GM11168 (cell line): Measurements from ENCODE around the gene CACNA1I.

Experiments used
- in situ Hi-C: fragments of 300-500 bp; cut with MboI; formaldehyde crosslinking; loops from one replicate; pipeline ENCODE4 v1.12.0; 2022; ENCODE audit warnings: low sequenced_read_pairs; ENCODE audit not compliant: unreplicated experiment

CACNA1I gene

DNA sequence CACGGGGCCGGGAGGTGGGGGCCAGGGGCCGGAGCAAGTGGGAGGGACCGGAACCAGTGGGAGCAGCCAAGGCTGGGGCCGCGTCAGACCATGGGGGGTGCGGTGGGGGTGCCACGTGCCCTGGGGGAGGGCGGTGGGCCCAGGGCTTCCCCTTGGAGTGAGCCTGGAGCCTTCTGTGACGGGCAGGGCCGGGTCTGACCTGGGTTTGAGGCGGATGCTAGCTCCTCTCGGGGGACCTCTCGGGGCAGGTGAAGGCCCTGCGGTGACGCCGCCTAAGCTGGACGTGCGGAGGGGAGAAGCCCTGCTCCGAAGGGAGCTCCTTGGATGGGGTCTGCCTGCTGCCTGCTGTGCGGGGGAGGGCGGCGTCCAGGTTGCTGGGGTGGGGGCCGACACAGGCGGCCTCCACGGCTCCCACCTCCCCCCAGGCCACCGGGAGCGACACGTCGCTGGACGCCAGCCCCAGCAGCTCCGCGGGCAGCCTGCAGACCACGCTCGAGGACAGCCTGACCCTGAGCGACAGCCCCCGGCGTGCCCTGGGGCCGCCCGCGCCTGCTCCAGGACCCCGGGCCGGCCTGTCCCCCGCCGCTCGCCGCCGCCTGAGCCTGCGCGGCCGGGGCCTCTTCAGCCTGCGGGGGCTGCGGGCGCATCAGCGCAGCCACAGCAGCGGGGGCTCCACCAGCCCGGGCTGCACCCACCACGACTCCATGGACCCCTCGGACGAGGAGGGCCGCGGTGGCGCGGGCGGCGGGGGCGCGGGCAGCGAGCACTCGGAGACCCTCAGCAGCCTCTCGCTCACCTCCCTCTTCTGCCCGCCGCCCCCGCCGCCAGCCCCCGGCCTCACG lies 115.0 kb downstream of the CACNA1I start:
- in situ Hi-C loops: no loop called here

DNA sequence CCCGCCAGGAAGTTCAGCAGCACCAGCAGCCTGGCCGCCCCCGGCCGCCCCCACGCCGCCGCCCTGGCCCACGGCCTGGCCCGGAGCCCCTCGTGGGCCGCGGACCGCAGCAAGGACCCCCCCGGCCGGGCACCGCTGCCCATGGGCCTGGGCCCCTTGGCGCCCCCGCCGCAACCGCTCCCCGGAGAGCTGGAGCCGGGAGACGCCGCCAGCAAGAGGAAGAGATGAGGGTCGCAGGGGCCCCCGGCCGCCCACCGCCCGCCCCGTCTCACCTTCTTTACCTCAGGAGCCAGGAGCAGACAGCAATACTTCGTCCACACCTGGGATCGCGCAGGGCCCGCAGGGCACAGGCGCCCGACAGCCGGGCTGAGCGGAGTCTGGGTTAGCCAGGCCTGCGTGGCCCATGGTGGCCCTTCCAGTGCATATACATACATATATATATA lies 115.6 kb downstream of the CACNA1I start:
- in situ Hi-C loops: no loop called here

DNA sequence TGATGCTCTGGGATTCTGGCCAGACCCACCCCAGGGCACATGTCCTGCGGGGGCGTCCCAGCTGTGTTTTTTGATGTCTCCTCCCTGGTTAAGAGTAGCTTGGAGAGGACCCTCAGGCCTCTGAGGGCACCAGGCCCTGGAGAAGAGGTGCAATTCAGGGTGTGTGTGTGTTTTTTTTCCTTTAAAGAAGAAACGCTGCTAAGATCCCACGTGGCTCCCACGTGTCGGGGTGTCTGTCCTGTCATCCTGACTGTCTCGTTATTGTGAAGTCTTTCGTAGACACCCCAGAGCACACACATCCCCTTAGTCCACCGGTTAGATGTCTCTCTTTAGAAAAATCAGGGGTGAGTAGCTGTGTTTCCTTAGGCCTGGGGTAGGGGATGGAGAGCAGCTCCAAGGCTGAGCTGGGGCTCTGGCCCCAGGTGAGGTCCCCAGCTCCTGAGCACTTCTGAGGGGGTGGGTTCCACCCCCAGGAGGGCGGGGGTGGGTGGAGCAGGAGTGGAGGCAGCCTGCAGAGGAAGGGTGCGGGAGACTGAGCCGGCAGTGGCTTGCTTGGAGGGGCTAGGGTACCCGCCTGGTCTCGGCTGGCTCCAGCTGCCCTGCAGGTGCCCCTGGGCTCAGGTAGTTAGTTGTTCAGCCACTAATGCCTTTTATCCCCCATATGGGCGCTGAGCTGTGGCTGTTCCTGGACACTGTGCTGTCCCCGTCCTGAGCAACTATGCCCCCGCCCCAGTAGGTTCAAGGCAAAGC lies 116.4 kb downstream of the CACNA1I start:
- in situ Hi-C loops: no loop called here

DNA sequence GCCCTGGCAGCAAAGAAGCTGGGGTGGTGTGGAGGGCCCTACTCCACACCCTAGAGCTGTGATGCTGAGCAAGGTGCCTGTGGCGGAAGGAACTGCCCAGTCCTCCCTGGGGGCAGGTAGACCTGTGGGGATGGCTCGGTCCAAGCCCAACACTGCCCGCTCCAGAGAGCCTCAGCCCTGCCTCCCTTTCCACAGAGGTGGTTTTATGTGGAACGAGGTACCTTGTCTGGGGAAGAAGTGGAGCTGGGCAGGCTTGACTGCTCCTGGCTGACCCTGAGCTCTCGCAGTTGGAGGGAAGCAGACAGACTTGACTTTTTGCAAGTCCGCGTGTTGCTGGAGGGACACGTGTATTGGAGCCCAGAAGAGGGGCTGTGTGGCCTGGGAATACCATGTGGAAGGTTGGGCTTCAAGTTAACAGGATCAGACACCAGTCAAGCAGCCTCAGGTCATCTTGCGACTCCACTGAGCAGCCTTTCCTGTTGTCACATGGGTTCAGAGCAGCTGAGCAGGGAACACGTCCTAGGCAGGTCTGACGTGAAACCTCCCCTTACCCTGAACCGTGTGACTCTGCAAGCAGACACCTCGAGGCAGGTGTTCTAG lies 117.7 kb downstream of the CACNA1I start:
- in situ Hi-C loops: no loop called here

DNA sequence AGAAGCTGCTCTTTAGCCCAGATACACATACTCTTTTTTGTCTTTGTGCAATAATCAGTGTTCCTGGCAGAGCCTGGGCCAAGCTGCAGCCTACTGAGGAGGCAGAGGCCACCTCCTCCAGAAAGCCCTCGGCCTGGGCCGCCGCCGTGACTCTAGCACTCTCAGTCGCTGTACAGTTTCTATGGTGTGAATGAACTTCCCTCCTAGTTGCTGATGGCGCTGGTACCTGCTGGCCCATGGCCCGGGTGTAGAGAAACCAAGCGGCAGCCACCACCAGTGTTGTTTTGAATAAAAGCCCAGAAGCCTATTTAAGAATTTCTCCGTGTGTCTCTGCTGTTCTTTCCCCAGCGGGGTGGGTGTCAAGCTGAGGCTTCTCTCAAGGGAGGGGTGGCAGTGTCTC lies 118.9 kb downstream of the CACNA1I start:
- in situ Hi-C loops: no loop called here

DNA sequence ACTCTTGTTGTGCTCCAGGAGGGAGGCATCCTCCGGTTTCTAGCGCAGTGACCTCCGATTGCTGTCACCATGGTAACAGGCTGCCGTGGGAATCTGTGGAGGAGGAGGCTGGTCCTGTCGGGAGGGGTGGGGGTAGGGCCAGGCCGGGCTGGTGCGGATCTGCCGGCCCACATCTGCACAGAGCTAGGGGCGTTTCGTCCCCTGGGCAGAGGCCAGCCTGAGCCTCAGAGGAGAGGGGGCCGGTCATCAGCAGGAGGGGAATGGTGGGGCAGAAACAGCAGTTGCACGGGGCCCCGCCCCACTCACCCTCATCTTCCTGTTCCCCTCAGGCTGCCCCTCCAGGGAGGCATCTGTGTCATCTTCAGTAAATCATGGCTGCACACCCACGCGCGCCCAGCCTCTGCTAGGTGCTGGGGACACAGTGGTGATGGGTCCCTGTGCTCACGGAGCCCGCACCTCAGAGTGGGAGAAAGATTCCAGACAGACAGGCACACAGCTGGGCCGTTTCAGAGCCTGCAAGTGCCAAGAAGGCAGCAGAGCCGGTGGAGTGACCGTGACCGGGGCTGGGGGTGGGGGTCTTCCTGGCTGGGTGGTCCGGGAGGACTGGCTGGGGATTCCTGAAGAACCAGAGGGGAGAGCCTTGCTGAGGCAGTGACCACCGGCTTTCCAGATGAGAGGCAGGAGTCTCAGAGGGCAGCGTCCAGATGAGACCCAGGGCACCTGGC lies 120.5 kb downstream of the CACNA1I start:
- in situ Hi-C loops: no loop called here

DNA sequence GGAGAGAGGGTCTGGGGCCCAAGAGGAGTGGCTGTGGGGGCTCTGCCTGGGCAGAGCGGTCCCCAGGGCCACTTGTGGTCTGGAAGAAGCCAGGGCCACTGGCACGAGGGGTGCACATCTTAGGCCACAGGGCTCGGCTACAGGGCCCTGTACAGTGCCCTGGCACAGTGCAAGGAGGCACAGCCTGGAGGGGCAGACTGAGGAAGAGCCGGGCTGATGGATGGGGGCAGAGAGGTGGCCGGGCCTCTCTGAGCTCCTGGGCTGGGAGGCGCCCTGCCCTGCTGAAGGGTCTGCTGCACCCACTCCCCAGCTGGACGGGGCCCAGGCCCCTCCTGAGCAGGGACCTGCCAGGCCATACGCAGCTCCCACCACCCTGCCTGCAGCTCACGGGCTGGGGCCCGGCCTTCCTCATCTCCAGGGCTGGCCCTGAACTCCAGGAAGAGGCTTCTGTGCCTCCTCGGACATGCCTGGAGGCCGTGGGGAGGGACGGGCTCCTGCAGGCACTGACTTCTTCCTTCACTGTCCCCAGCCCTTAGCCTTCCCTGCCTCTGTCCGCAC lies 123.5 kb downstream of the CACNA1I start:
- in situ Hi-C loops: no loop called here

DNA sequence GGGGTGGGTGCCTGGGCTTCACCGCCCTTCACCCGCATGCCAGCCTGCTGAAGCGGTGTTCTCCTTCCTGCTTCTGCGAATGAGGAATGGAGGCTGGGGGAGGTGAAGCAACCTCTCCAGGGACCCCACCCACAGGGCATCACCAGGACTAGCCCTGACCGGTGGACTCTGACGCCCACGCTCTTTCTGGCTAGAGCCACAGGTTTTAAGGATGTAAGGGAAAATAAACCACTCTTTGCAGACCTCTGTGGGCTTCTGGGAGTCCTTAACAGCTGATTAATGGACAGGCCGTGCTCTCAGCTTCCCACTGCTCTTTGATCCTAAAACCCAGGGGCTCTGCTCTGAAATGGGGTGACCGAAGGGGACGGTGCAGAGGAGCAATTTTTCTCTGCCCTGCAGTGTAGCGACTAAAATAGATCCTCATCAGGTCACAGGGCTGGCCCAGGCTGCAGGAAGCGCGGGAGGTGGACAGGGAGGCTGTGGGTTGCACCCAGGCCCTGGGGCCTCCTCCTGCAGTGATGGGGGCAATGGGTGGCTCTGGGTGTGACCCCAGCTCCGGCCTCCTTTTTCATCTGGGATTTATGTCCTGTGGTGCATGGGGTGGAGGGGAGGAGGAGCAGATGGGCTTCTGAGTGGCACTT lies 127.4 kb downstream of the CACNA1I start:
- in situ Hi-C loops: no loop called here

DNA sequence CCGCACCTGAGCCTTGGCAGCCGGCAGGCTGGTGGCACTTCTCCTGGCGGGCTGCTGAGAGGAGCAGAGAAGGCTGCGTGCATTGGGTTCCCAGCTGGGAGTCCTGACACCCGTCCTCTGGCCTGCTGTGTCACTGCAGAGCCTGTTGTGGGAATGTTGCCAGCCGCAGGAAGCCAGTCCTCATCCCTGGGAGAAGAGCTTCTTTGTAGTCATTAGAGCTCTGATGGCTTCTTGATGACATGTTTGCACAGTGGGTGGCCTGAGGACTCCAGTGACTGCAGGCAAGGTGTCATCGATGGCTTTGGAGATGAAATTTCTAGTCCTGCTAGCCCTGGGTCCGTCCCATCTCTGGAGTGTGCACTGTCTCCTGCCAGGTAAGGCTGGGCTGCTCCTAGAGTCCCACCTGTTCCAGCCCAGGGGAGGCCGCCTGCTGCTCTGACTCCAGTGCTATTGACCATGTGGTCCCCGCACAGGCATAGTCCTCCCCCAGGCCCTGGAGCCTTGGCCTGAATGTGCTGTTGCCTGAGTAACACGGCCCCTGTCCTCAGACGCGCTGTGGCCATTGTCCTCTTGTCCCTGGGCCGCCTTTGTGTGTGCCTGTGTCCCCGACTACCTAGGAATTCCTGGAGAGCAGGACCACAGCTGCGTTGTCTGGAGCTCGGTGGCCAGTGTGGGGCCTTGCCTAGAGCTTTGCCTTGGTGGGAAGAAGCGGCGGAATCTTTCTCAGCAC lies 129.2 kb downstream of the CACNA1I start:
- in situ Hi-C loops: no loop called here

DNA sequence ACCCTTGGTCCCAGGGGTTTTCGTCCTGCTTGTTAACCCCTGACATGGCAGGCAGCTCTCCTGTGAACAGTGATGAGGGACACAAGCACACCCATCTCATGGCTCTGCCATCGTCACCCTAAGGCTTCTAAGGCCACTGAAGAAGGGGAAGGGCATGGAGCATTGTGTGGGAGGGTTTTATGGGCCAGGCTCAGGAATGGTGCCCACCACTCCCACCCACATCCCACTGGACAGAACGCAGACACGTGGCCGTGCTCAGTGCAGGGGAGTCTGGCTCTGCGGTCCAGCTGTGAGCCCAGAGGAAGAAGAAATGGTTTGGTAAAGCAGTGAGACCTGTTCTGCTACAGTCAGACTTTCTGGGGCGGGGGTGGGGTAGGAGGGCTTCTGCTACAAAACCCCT lies 130.0 kb downstream of the CACNA1I start:
- in situ Hi-C loops: no loop called here

DNA sequence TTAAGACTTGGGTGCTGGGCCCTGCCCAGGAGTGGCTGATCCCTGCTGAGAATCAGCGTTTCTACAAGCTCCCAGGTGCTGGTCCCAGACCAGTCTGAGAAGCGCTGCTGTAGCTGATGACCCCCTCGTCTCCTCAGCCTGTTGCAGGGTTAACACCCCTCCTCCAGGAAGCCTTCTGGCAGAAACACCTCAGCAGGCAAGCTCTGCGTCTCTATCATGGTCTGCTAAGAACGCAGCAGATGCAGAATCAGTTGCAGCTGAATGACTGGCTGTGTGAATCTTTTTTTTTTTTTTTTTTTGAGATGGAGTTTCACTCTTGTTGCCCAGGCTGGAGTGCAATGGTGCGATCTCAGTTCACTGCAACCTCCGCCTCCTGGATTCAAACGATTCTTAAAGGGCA lies 132.5 kb downstream of the CACNA1I start:
- in situ Hi-C loops: no loop called here

DNA sequence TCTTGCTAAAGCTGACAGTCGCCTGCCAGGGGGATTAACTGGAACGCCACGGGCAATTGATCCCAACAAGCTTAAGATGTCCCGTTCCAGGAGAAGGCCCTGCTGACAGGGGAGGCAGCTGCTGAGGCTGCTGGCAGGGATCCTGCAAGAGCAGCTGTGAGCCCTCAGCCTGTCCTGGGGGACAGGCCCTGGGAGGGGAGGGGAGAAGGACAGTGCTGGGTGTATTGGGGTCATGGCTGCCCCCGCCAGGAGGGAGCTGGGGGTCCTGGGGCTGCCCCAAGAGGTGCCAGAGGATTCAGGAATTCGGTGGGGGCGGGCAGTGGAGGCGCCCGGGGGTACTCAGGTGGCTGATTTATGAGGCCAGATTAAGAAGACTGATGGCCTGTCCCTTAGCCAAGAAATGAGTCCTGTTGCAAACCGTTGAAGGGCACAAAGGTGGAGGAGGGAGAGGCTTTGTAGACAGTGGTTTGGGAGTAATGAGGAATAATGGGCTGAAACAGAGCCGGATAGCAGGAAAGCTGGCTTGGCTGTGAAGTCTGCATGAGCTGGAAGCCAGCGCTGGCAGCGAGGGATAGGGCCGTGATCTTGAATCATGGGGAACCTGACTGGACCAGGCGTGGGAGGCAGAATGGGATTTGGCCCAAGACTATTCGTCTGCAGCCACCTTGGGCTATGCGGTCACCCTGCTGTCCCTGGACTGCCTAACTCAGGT lies 133.5 kb downstream of the CACNA1I start:
- in situ Hi-C loops: no loop called here

DNA sequence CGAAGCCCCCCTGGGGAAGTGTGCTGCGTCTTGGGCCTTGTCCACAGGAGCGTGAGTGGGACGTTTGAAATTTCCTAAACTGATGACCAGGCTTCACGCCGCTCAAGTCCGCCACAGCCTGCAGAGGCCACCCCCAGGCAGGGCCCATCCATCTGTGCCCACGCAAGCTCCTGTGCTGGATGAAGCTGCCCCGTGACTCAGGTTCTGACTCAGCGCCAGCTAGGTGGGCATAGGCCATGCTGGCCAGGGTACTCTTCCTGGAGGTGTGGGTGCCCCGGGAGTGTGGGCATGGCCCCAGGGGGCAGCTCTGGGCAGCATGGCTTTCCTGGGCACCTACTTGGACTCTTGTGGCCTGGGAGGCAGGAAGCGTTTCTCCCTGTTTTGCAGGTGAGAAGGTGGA lies 134.8 kb downstream of the CACNA1I start:
- in situ Hi-C loops: no loop called here

DNA sequence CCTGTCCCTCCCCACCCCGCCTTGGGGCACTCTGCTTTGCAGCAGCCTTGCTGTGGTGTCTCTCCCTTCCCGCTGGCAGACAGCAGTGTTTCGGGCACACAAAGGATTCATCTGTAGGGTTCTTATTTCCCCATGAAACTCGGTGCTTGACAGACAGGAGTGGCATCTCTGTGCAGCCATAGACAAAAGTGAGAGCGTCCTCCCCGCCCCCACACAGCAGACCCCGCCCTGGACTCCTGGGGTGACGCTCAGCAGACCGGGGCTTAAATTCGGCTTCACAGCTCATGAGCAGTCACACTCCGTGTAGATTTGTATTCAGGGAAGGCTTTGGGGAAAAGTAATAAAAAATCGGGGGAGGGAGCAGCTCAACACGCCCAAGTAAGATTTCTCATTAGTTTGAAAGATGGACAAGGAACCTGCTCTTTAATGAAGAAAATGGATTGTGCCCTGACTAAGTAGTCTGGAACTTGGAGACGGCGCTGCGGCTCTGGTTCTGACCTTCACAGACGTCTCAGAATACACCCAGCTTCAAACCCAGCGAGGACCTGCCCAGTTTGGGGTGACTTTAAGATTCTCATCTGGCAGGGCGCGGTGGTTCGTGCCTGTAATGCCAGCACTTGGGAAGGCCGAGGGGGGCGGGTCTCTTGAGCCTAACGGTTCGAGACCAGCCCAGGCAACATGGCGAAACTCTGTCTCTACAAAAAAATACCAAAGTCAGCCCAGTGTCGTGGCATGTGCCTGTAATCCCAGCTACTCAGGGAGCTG lies 136.0 kb downstream of the CACNA1I start:
- in situ Hi-C loops: no loop called here

DNA sequence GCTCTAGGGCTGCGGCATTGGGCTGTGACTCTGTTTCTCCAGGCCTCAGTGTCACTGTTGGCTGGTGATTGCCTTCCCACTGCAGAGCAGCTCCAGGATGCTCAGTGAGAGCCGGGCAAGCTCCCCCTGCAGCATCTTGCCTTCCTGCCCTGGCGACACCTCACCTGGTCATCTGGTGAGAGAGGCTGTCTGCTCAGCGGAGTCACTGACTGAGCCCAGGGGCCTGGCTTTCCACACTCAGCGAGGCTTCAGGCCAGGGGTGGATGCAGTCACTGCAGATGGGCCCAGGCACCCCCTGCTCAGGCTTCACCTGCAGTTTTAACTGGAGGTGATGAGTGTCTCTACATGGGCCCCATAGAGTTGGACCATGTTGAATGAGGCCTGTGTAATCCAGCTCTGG lies 136.8 kb downstream of the CACNA1I start:
- in situ Hi-C loops: no loop called here

DNA sequence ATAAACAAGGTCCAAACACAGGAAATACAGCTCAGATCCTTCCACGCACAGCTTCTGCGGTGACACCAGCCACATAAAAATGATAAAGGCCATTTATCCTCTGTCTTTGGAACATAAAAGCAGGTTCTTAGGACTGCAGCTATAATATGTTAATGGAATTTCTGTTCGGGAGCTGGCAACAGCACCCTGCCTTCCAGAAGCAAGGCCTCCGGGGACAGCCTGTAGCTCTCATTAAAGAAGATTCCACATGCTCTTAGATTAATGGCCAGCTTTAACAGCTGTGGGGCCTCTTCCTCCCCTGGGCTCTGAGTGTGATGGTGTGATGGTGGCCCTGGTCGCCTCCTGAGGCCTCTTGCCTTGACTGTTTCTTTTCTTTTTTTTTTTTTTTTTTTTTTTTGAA lies 137.3 kb downstream of the CACNA1I start:
- in situ Hi-C loops: no loop called here

DNA sequence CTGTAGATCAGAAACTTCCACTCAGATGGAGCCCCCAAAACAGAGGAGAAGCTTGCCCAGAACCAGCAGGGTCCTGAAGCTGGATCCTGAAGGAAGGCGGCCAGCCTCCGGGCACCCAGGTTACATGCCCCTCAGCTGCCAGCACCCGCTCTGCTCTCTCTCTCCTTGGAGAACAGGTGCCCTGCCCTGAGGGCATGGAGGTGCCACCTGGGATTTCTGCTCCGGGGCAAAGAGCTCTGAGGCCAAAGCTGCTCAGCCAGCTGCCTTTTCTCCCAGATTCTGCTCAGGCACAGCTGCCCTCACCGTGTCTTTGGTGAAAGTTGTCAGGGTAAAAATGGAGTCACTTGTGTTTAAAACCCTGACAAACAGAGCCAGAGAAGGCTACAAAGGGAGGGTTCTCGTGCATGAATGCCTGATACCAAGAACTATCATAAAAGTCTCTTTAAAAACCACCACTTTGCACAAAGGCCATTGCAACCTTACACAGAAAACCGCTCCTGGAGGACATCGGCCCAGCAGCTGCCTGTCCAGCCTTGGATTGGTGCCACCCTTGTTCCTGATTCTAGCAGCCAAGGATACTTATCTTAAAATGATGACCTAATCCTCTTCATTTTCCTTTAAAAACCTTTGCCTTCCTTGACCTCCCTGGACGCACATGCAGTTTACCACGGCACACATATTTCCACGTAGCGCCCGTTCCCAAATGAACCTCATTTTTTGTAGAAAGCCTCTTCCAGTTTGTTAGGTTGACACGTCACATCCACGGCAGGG lies 140.0 kb downstream of the CACNA1I start:
- in situ Hi-C loops: no loop called here
